GM19240 (cell line): ENCODE measurements around the gene TCP10L.
"Not testable (repeated sequence)": the region's sequence is repeated elsewhere in the genome, so short reads cannot be mapped to it uniquely, and the experiment has no call there.

ENCODE experiments used
- DNase-seq: peaks from one replicate; pipeline ENCODE4 v3.0.0; 2011; ENCODE audit warnings: low spot score; ENCODE audit not compliant: insufficient read length

TCP10L gene

GRCh38 chr21:32587120-32587519, 1.8 kb upstream of the TCP10L start:
- no peak for DNase-seq

- no peak for DNase-seq
Observed at GRCh38 chr21:32585970-32586369, 647 bp upstream of the TCP10L start.

- no peak for DNase-seq
Observed at GRCh38 chr21:32584472-32584871, 851 bp downstream of the TCP10L start.

- no peak for DNase-seq
Observed at GRCh38 chr21:32581732-32582131, 3.6 kb downstream of the TCP10L start.

- DNase-seq, result no peak
Observed at GRCh38 chr21:32580949-32581348, 4.4 kb downstream of the TCP10L start.

- no peak for DNase-seq
Observed at GRCh38 chr21:32578107-32578691, 7.1 kb downstream of the TCP10L start.

- no peak for DNase-seq
Observed at GRCh38 chr21:32576011-32576410, 9.3 kb downstream of the TCP10L start.

GRCh38 chr21:32574946-32575925, 10.1 kb downstream of the TCP10L start:
- DNase-seq, result no peak

- DNase-seq, result no peak
Observed at GRCh38 chr21:32572574-32573420, 12.5 kb downstream of the TCP10L start.

GRCh38 chr21:32570456-32570855, 14.9 kb downstream of the TCP10L start:
- DNase-seq, result no peak

- peak; percentile 57 for DNase-seq
Observed at GRCh38 chr21:32569261-32570230, 15.8 kb downstream of the TCP10L start.

GRCh38 chr21:32567626-32568025, 17.7 kb downstream of the TCP10L start:
- no peak for DNase-seq

- no peak for DNase-seq
Observed at GRCh38 chr21:32566741-32567389, 18.5 kb downstream of the TCP10L start.

- DNase-seq, result no peak
Observed at GRCh38 chr21:32565856-32566465, 19.4 kb downstream of the TCP10L start.

GRCh38 chr21:32562915-32563314, 22.4 kb downstream of the TCP10L start:
- DNase-seq, result no peak

GRCh38 chr21:32562426-32562825, 22.9 kb downstream of the TCP10L start:
- DNase-seq, result no peak

- DNase-seq, result not testable (repeated sequence)
Observed at GRCh38 chr21:32561476-32561875, 23.8 kb downstream of the TCP10L start.

GRCh38 chr21:32560896-32561295, 24.4 kb downstream of the TCP10L start:
- no peak for DNase-seq

- no peak for DNase-seq
Observed at GRCh38 chr21:32559006-32559610, 26.2 kb downstream of the TCP10L start.
